B cell (primary cell): Measurements from ENCODE around the gene ASTN2. TPM values are rescaled to one million over a fixed set of nuclear protein-coding genes. Genes with fewer than 3 reads are reported as not detected.

Experiments
- ATAC-seq: fragments of 200-7000 bp; cut with Tn5 transposase; one replicate; pipeline ENCODE4 v1.10.0; 2021; ENCODE audit warnings: low read depth, mild to moderate bottlenecking, moderate number of reproducible peaks, moderate library complexity
- CTCF ChIA-PET: fragments of 350-600 bp; sonication (Branson Sonifier 250); formaldehyde crosslinking; loops from one replicate; lab custom pipeline; 2021; ENCODE audit warnings: antibody characterized with exemption, inconsistent platforms; lab: Charles Lee
- POLR2A ChIA-PET: fragments of 350-600 bp; sonication (Branson Sonifier 250); formaldehyde crosslinking; loops from one replicate; lab custom pipeline; 2021; ENCODE audit warnings: antibody characterized with exemption; lab: Charles Lee
- DNase-seq: peaks from one replicate; pipeline ENCODE4 v3.0.0; 2013
- H2AFZ ChIP-seq: 2 replicates; pipeline ENCODE4 v1.6.1; 2012; ENCODE audit warnings: mild to moderate bottlenecking, low read depth, low read length; ENCODE audit not compliant: insufficient read depth, poor library complexity, severe bottlenecking
- H3K27ac ChIP-seq, 2 donors: 1 replicate in 1 of 2; 2 replicates in 1 of 2; pipeline ENCODE4 v1.5.1; 2012 to 2013; ENCODE audit warnings: low read length in 2 of 2, mild to moderate bottlenecking in 2 of 2, moderate library complexity in 1 of 2
- H3K27me3 ChIP-seq, 4 experiments: fragments of 200-600 bp in 1 of 4; sonication (generic) in 1 of 4; replicated peaks in 1 of 4; 1 replicate in 2 of 4; 2 replicates in 2 of 4; pipeline versions ENCODE4 v1.6.1 to v1.7.0; 2013 to 2016; ENCODE audit warnings: low read length in 3 of 4, mild to moderate bottlenecking in 2 of 4, mixed read lengths in 1 of 4, moderate library complexity in 1 of 4; ENCODE audit not compliant: insufficient read depth in 4 of 4, control insufficient read depth in 3 of 4; ENCODE audit errors: control extremely low read depth in 1 of 4
- H3K36me3 ChIP-seq, 2 experiments: replicated peaks in 1 of 2; 1 replicate in 1 of 2; 2 replicates in 1 of 2; pipeline versions ENCODE4 v1.6.1 to v1.7.1; 2013; ENCODE audit warnings: low read length in 1 of 2; ENCODE audit not compliant: insufficient read depth in 2 of 2, control insufficient read depth in 1 of 2; ENCODE audit errors: control extremely low read depth in 1 of 2, extremely low read depth in 1 of 2
- H3K4me1 ChIP-seq, 2 donors: fragments of 200-600 bp in 1 of 2; sonication (generic) in 1 of 2; 1 replicate in 1 of 2; 2 replicates in 1 of 2; pipeline versions ENCODE4 v1.5.1 to v1.6.1; 2013 to 2017; ENCODE audit warnings: low read length in 2 of 2; ENCODE audit not compliant: control insufficient read depth in 2 of 2, insufficient read depth in 2 of 2
- H3K4me2 ChIP-seq: replicated peaks from 2 replicates; pipeline ENCODE3; 2012; ENCODE audit warnings: mild to moderate bottlenecking, low read depth, low read length; ENCODE audit not compliant: poor library complexity, severe bottlenecking
- H3K4me3 ChIP-seq, 5 experiments: fragments of 200-600 bp in 1 of 5; sonication (generic) in 1 of 5; 1 replicate in 3 of 5; 2 replicates in 2 of 5; pipeline versions ENCODE4 v1.5.1 to v1.7.0; 2011 to 2016; ENCODE audit warnings: low read length in 4 of 5, mild to moderate bottlenecking in 4 of 5, low read depth in 2 of 5, control low read depth in 1 of 5, moderate library complexity in 1 of 5; ENCODE audit not compliant: insufficient read depth in 1 of 5; ENCODE audit errors: control extremely low read depth in 1 of 5, extremely low read depth in 1 of 5
- H3K79me2 ChIP-seq: fragments of 200-600 bp; sonication (generic); one replicate; pipeline ENCODE4 v1.6.0; 2016; ENCODE audit warnings: low read length; ENCODE audit not compliant: control insufficient read depth, insufficient read depth
- H3K9ac ChIP-seq: fragments of 200-600 bp; sonication (generic); 2 replicates; pipeline ENCODE4 v1.6.1; 2017; ENCODE audit warnings: mild to moderate bottlenecking, low read length, moderate library complexity
- H3K9me3 ChIP-seq, 3 donors: one replicate each; pipeline versions ENCODE4 v1.6.1 to v1.7.1; 2013; ENCODE audit warnings: low read length in 2 of 3; ENCODE audit not compliant: control insufficient read depth in 2 of 3, insufficient read depth in 1 of 3; ENCODE audit errors: control extremely low read depth in 1 of 3
- H4K20me1 ChIP-seq: 2 replicates; pipeline ENCODE4 v1.6.0; 2012; ENCODE audit warnings: mild to moderate bottlenecking, low read length; ENCODE audit not compliant: insufficient read depth, control insufficient read depth, poor library complexity, severe bottlenecking
- H3K27ac Mint-ChIP-seq: one replicate; pipeline ENCODE4 v1.8.0; 2021; ENCODE audit warnings: mixed read lengths
- H3K27me3 Mint-ChIP-seq: one replicate; pipeline ENCODE4 v1.8.0; 2021; ENCODE audit warnings: mixed read lengths
- H3K4me1 Mint-ChIP-seq: one replicate; pipeline ENCODE4 v1.8.0; 2021; ENCODE audit warnings: mixed read lengths
- H3K4me3 Mint-ChIP-seq: one replicate; pipeline ENCODE4 v1.8.0; 2021; ENCODE audit warnings: mixed read lengths
- H3K9me3 Mint-ChIP-seq: one replicate; pipeline ENCODE4 v1.8.0; 2022; ENCODE audit warnings: mixed read lengths; ENCODE audit not compliant: insufficient read depth
- CTCF ChIP-seq: fragments of 200-600 bp; IDR thresholded peaks from one replicate; pipeline ENCODE4 v1.8.0; 2022; ENCODE audit warnings: antibody characterized with exemption, mild to moderate bottlenecking
- EZH2 ChIP-seq: IDR thresholded peaks from 2 replicates; pipeline ENCODE4 v1.6.1; 2012; ENCODE audit warnings: borderline replicate concordance, low read depth, mild to moderate bottlenecking, moderate library complexity, low read length; ENCODE audit not compliant: insufficient read depth, poor library complexity, severe bottlenecking
- WGBS: methylation state at CpG from one replicate; pipeline ENCODE4 v1.1.5; 2013; ENCODE audit warnings: missing lambda C conversion rate; ENCODE audit not compliant: insufficient coverage; 5-methylcytosine and 5-hydroxymethylcytosine counted together
- intact Hi-C: fragments of 100-400 bp; cut with micrococcal nuclease; formaldehyde crosslinking; loops from one replicate; pipeline ENCODE4 v1.10.0; 2022
- polyA plus RNA-seq: library from polyadenylated mRNA; depleted of rRNA; stranded (reverse); fragments of >200 nt; gene quantifications from 2 replicates; pipeline ENCODE4 v1.2.3, GENCODE V29; 2012
- total RNA-seq, 2 donors: library from RNA; stranded (reverse); fragments of 120-200 nt in 1 of 2; gene quantifications; 1 replicate in 1 of 2; 2 replicates in 1 of 2; pipeline versions ENCODE4 v1.2.3 to v1.2.4, GENCODE V29; 2013 to 2022

ASTN2 gene
- total and polyA plus RNA-seq, 2 donors (not counting 1 experiment from before 2014, with no cell fraction given): 1.2 to 3.6 TPM

GRCh38 chr9:117182046-117182445 is 232.8 kb downstream of the ASTN2 start:
- Mint-ChIP-seq H3K9me3 (peaks cover 6% of the 10 kb centered on the region), H3K4me1 (no peaks in the 10 kb centered on the region), H3K27me3 (peaks cover 3% of the 10 kb centered on the region), H3K4me3 (no peak overlapping the region), H3K27ac (no peak overlapping the region)
- Histone ChIP-seq H2AFZ (no peak overlapping the region), H3K4me1 (no peaks in the 10 kb centered on the region), H3K9me3 (peaks cover 0 to 14% (median 0%) of the 10 kb centered on the region in 3 donors), H4K20me1 (no peaks in the 10 kb centered on the region), H3K36me3 (no peaks in the 10 kb centered on the region), H3K4me3 (no peak overlapping the region), H3K27ac (no peak overlapping the region), H3K9ac (no peak overlapping the region), H3K27me3 (no peaks in the 10 kb centered on the region), H3K79me2 (no peaks in the 10 kb centered on the region), H3K4me2 (no peak overlapping the region)
- ChIA-PET CTCF (no interaction called here), POLR2A (no interaction called here)
- ATAC-seq (no peak), DNase-seq (no peak)
- WGBS: 38% methylated on average over 2 of the region's 2 CpGs
- no peak for TF ChIP-seq EZH2
- no peak for TF ChIP-seq CTCF
- intact Hi-C loops: no loop called here

GRCh38 chr9:117180896-117181445 is 233.9 kb downstream of the ASTN2 start:
- WGBS: 100% methylated on average over 2 of the region's 2 CpGs
- Histone ChIP-seq H3K9ac (no peak overlapping the region), H3K79me2 (no peaks in the 10 kb centered on the region), H3K27ac (no peak overlapping the region), H3K4me2 (no peak overlapping the region), H3K4me3 (no peak overlapping the region), H3K4me1 (no peaks in the 10 kb centered on the region), H4K20me1 (no peaks in the 10 kb centered on the region), H3K36me3 (no peaks in the 10 kb centered on the region), H2AFZ (no peak overlapping the region), H3K27me3 (no peaks in the 10 kb centered on the region), H3K9me3 (peaks cover 0 to 14% (median 0%) of the 10 kb centered on the region in 3 donors)
- intact Hi-C loops: no loop called here
- ATAC-seq (no peak), DNase-seq (no peak)
- CTCF ChIA-PET: no interaction called here
- Mint-ChIP-seq H3K4me3 (no peak overlapping the region), H3K27ac (no peak overlapping the region), H3K27me3 (peaks cover 3% of the 10 kb centered on the region), H3K9me3 (peaks cover 6% of the 10 kb centered on the region), H3K4me1 (no peaks in the 10 kb centered on the region)
- POLR2A ChIA-PET: no interaction called here
- TF ChIP-seq EZH2: no peak
- no peak for TF ChIP-seq CTCF
